HG02763 (cell line): ENCODE measurements around the gene WDPCP.
"Not testable (repeated sequence)": the region's sequence is repeated elsewhere in the genome, so short reads cannot be mapped to it uniquely, and the experiment has no call there.

Experiments
- ATAC-seq: cut with Tn5 transposase; IDR thresholded peaks from one replicate; pipeline ENCODE4 v1.9.1; 2021; ENCODE audit warnings: mild to moderate bottlenecking, moderate library complexity; ENCODE audit not compliant: unreplicated experiment

WDPCP gene

DNA sequence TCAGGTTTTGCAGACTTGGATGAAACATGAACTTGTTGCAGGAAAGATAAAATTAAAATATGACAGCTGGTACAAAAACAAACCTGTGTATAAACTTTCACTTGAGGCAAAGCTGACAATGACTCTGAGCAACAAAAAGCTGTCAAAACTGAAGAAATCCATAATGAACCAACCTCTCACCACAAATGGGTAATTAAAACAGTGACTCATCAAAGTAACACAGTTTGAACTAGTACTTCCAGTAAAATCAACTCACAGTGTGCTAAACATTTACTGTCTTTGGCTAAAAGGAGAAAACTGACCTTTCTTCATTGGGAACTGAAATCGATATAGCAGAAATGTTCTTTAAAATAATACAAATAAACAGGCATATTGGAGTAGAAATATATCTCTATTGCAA is 209.7 kb downstream of the WDPCP start:
- ATAC-seq, result no peak

GRCh38 chr2:63374341-63374740 is 213.9 kb downstream of the WDPCP start:
- ATAC-seq, result no peak

DNA sequence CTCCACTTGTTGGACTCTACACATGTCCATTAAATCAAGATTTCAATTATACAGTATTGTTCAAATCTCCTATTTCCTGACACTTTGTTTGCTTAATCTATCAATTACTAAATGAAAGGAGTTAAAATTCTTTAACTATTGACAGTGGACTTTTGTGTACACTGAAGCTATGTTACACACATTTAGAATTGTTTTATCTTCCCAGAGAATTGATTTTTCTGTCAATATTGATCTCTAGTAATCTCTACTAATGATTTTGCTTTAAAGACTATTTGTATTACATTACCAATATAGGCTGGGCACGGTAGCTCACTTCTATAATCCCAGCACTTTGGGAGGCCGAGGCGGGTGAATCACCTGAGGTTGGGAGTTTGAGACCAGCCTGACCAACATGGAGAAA is 215.7 kb downstream of the WDPCP start:
- no peak for ATAC-seq

- no peak for ATAC-seq
Observed at GRCh38 chr2:63369146-63369545, 219.1 kb downstream of the WDPCP start.

DNA sequence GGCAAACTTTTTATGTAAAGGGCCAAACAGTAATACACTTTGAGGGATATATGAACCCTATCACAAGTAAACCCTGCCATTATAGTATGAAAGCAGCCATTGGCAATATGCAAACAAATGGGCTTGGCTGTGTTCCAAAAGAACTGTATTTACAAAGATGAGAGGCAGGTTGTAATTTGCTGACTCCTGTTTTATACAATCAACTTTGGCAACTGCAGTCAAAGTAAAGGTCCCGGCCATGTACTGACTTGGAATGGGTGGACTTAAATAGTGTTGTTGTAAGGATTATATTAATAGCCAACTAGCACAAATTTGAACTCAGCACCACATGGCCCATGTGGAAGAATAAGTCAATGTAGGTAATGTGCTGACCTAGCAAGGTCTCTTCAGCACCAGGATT is 223.4 kb downstream of the WDPCP start:
- no peak for ATAC-seq

GRCh38 chr2:63357722-63358121 is 230.6 kb downstream of the WDPCP start:
- not testable (repeated sequence) for ATAC-seq

- no peak for ATAC-seq
Observed at GRCh38 chr2:63347361-63347760, 240.9 kb downstream of the WDPCP start.

DNA sequence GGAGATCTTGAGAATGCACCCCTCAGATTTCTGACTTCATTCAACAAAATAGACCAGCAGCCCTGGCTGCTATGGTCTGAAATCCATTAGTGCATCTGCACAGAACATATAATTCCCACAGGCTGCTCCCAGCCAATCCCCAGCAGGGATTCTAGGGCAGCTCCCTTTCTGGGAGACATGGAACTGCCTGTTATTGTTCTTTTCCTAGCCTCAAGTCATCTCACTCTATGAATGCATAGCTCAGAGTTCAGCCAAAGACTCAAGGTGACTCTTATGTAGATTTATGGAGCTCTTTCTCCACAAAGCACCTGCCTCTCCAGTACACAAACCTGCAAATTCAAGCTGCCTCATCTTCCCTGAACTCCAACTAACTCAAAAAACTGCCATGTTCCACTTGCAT is 241.9 kb downstream of the WDPCP start:
- ATAC-seq, result no peak

GRCh38 chr2:63345285-63345633 is 243.0 kb downstream of the WDPCP start:
- ATAC-seq, result no peak

GRCh38 chr2:63344575-63345284 is 243.5 kb downstream of the WDPCP start:
- ATAC-seq, result no peak

DNA sequence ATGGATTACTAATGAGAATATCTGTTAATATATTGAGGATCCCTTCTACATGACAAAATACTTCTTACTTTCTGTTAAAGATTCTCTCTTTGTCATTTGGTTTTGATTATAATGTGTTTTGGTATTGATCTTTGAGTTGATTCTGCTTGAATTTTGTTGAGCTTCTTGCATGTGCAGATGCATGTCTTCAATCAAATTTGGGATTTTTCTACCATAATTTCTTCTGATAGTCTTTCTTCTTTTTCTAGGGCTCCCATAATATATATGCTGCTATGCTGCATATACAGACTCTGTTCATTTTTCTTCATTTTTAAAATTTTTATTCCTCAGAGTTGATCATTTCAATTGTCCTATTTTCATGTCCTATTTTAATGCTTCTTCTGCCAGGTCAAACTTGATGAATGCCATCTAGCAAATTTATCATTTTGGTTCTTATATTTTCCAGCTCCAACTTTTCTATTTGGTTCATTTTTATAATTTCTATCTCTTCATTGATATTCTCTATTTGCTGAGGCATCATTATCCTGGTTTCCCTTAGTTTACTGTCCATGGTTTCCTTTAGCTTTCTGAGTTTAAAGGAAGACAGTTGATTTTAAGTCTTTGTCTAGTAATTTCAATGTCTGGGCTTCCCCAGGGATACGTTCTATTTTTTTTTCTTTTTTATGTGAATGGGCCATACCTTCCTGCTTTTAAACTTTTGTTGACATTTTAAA is 244.7 kb downstream of the WDPCP start:
- ATAC-seq, result no peak

DNA sequence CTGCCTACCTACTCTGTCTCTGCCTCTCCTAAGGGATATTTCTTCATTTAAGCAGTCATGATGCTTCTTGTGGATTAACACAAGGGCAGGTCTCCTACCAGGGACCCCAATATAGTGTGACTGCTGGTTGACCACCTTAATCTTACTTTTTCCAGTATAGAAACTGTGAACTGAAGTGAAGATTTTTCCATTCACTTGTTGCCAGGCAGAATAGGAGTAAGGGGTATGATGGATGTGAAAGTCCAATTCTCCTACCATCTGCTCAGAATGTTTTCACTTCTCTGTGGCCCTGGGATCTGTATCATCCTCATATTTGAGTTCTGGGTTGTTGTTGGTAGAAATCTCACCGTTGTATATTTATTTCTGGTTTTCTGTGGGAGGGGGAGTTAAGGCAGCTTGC is 247.8 kb downstream of the WDPCP start:
- ATAC-seq, result no peak

- no peak for ATAC-seq
Observed at GRCh38 chr2:63334910-63335309, 253.4 kb downstream of the WDPCP start.

GRCh38 chr2:63326473-63326872 is 261.8 kb downstream of the WDPCP start:
- no peak for ATAC-seq

- not testable (repeated sequence) for ATAC-seq
Observed at GRCh38 chr2:63323662-63324061, 264.6 kb downstream of the WDPCP start.

DNA sequence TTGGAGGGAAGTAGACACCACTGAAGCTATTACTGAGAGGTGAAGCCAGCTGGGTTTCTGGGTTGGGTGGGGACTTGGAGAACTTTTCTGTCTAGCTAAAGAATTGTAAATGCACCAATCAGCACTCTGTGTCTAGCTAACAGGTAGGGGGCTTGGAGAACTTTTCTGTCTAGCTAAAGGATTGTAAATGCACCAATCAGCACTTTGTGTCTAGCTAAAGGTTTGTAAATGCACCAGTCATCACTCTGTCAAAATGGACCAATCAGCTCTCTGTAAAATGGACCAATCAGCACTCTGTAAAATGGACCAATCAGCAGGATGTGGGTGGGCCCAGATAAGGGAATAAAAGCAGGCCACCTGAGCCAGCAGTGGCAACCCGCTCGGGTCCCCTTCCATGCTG is 266.3 kb downstream of the WDPCP start:
- not testable (repeated sequence) for ATAC-seq

GRCh38 chr2:63320669-63321068 is 267.6 kb downstream of the WDPCP start:
- ATAC-seq, result no peak

DNA sequence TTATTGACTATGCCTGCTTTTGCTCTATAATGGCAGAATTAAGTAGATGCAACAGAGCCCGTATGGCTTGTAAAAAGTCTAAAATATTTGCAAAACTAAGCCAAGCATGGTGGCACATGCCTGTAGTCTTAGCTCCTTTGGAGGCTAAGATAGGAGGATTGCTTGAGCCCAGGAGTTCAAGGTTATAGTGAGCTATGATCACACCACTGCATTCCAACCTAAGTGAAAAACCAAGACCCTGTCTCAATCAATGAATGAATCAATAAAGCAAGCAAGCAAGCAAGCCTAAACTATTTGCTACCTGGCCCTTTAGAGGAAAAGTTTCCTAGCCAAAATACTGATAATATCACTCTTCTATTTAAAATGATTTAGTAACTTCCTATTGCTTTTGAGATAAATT is 277.7 kb downstream of the WDPCP start:
- ATAC-seq, result no peak

DNA sequence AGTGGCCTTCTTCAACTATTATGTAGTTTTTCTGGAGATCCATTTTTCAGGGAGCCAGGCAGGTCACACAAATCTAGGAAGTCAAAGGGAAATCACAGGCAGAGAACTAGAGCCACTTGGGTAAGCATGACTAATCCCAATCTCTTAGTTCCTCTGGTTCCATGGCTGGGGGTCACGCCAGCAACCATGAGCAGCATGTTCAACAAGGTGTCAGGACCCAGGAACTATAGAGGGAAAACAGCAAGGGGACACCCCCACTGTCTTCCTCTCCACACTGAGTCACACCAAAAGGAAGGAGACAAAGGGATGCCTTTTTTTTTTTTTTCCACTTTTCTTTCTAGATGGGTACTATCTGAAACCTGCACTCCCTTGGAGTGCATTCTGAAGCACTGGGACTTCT is 286.8 kb downstream of the WDPCP start:
- no peak for ATAC-seq

DNA sequence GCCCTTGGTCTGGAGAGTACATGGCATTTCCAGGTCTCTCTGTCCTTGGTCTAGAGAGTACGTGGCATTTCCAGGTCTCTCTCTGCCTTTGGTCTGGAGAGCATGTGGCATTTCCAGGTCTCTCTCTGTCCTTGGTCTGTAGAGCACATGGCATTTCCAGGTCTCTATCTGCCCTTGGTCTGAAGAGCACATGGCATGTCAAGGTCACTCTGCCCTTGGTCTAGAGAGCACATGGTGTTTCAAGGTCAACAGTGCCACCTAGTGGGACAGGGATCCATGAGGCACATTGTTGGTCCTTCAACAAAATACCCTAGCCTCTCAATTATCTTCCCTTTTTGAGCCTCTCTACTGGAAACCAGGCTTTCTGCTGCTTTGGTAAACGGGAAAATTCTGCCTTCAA is 287.4 kb downstream of the WDPCP start:
- no peak for ATAC-seq

DNA sequence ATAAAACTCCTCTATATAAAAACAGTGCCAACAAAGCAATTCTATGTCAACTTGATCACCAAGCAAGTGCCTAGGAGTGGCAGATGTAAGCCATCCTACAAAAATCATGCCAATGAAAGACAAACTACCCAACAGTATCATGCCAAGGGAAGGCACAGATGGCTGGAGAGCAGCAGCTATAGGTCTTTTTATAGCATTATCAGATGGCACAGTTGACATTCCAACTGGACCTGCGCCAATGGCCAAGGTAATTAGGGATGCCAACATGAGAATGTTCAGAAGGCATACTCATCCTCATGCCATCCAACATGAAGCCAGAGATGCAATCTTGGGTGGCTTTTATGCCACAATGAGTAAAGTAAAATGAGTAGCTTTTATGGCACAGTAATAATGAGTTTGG is 300.3 kb downstream of the WDPCP start:
- no peak for ATAC-seq

GRCh38 chr2:63286520-63286919 is 301.8 kb downstream of the WDPCP start:
- not testable (repeated sequence) for ATAC-seq

DNA sequence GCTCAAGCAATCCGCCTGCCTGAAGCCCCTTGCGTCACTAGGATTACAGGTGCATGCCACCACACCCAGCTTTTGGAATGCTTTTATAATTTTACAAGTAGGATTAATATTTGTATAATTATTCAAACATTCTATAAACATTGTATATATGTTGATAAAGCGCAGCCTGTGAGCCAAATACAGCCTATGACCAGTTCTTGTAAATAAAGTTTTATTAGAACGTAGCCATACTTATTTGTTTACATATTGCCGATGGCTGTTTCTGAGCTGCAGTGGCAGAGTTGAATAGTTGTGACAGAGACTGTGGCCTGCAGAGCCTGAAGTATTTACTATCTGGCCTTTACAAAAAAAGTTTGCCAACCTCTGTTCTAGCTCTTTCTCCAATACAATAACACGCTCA is 305.0 kb downstream of the WDPCP start:
- ATAC-seq, result no peak
